ENCODE measurements around the gene PTPN1.
"Not testable (repeated sequence)": the region's sequence is repeated elsewhere in the genome, so short reads cannot be mapped to it uniquely, and the experiment has no call there.

The PTPN1 gene

GRCh38 chr20:50504231-50504823 is 5.9 kb upstream of the PTPN1 start:
- no peak overlapping the region for H3K4me3 ChIP-seq (ENCODE audit: low read depth, low read length)
- no peak for TF ChIP-seq CTCF (IDR thresholded peaks at IDR 0.05; ENCODE audit: borderline replicate concordance, insufficient read depth, low read depth, low read length)

GRCh38 chr20:50506270-50506579 is 4.0 kb upstream of the PTPN1 start:
- no peak overlapping the region for H3K4me3 ChIP-seq (ENCODE audit: low read depth, low read length)
- TF ChIP-seq CTCF (IDR thresholded peaks at IDR 0.05; ENCODE audit: borderline replicate concordance, insufficient read depth, low read depth, low read length), result no peak

- not testable (repeated sequence) for H3K4me3 ChIP-seq (ENCODE audit: low read depth, low read length)
Observed at GRCh38 chr20:50507745-50508144, 2.4 kb upstream of the PTPN1 start.

- H3K4me3 ChIP-seq (ENCODE audit: low read depth, low read length), result no peak overlapping the region
- TF ChIP-seq CTCF (IDR thresholded peaks at IDR 0.05; ENCODE audit: borderline replicate concordance, insufficient read depth, low read depth, low read length), result no peak
Observed at GRCh38 chr20:50508171-50508755, 1.9 kb upstream of the PTPN1 start.

- no peak for TF ChIP-seq CTCF (IDR thresholded peaks at IDR 0.05; ENCODE audit: borderline replicate concordance, insufficient read depth, low read depth, low read length)
- peak overlapping the region; percentile 78 for H3K4me3 ChIP-seq (ENCODE audit: low read depth, low read length)
Observed at GRCh38 chr20:50510706-50511542, 741 bp downstream of the PTPN1 start.

GRCh38 chr20:50512323-50512722 is 2.1 kb downstream of the PTPN1 start:
- no peak for TF ChIP-seq CTCF (IDR thresholded peaks at IDR 0.05; ENCODE audit: borderline replicate concordance, insufficient read depth, low read depth, low read length)
- peak overlapping the region; percentile 78 for H3K4me3 ChIP-seq (ENCODE audit: low read depth, low read length)

- peak overlapping the region; percentile 19 for H3K4me3 ChIP-seq (ENCODE audit: low read depth, low read length)
Observed at GRCh38 chr20:50513169-50514034, 3.2 kb downstream of the PTPN1 start.

More at GRCh38 chr20:50513169-50514034, 3.2 kb downstream of the PTPN1 start:
- TF ChIP-seq CTCF (IDR thresholded peaks at IDR 0.05; ENCODE audit: borderline replicate concordance, insufficient read depth, low read depth, low read length), result no peak
